ENCODE data around the gene AGFG2.
A peak's percentile ranks its signal among the peaks of the same experiment; 100 is the strongest.

Gene AGFG2

GRCh38 chr7:100584683-100585510 lies 45.9 kb downstream of the AGFG2 start:
- peaks cover 10% of the 10 kb centered on the region; the same call in 1 of the 2 replicates for H3K36me3 ChIP-seq (replicated peaks)
- no peaks in the 10 kb centered on the region for H3K27me3 ChIP-seq (ENCODE audit: low read depth)
- H3K9me3 ChIP-seq: no peaks in the 10 kb centered on the region
- in situ Hi-C loops (cut with MboI; ENCODE audit: low sequenced_read_pairs): no loop called here
- DNase-seq (ENCODE audit: low spot score in 2 of 2): peak in 1 of 2 experiments; percentile 54
- peak overlapping the region; percentile 76 for H3K4me3 ChIP-seq
- peaks cover 4% of the 10 kb centered on the region for H3K4me1 ChIP-seq

- Histone ChIP-seq H3K4me3 (peak within 1 kb of the TSS; percentile 76), H3K9me3 (no peaks in the 10 kb centered on the region), H3K4me1 (peaks cover 4% of the 10 kb centered on the region), H3K27me3 (ENCODE audit: low read depth) (no peaks in the 10 kb centered on the region), H3K36me3 (replicated peaks) (peaks cover 8% of the 10 kb centered on the region; the same call in 1 of the 2 replicates)
- peak in 1 of 2 experiments; percentile 64 for DNase-seq (ENCODE audit: low spot score in 2 of 2)
- in situ Hi-C loops (cut with MboI; ENCODE audit: low sequenced_read_pairs): no loop called here
Measured at GRCh38 chr7:100585511-100586265, 46.7 kb downstream of the AGFG2 start, which contains the start of gene LRCH4. Gene LRCH4 (minus strand): TSS chr7:100586129. CDS start chr7:100586100, 29 bp downstream.

GRCh38 chr7:100586266-100587025 lies 47.4 kb downstream of the AGFG2 start, which contains the start of gene FBXO24:
Gene FBXO24 (plus strand): TSS chr7:100586328. CDS start chr7:100586626, 298 bp downstream.
- Histone ChIP-seq H3K27me3 (ENCODE audit: low read depth) (no peaks in the 10 kb centered on the region), H3K36me3 (replicated peaks) (peaks cover 2% of the 10 kb centered on the region; the same call in 1 of the 2 replicates), H3K9me3 (no peaks in the 10 kb centered on the region), H3K4me3 (peak within 1 kb of the TSS; percentile 76), H3K4me1 (peaks cover 4% of the 10 kb centered on the region)
- DNase-seq (ENCODE audit: low spot score in 2 of 2): peak; percentile 99 to 100
- in situ Hi-C loops (cut with MboI; ENCODE audit: low sequenced_read_pairs): no loop called here

- H3K27me3 ChIP-seq (ENCODE audit: low read depth): no peaks in the 10 kb centered on the region
- peak; percentile 28 to 50 for DNase-seq (ENCODE audit: low spot score in 2 of 2)
- no peaks in the 10 kb centered on the region for H3K36me3 ChIP-seq (replicated peaks)
- peaks cover 4% of the 10 kb centered on the region for H3K4me1 ChIP-seq
- H3K4me3 ChIP-seq: no peak overlapping the region
- in situ Hi-C loops (cut with MboI; ENCODE audit: low sequenced_read_pairs): no loop called here
- no peaks in the 10 kb centered on the region for H3K9me3 ChIP-seq
Measured at GRCh38 chr7:100588438-100588837, 49.4 kb downstream of the AGFG2 start.

GRCh38 chr7:100589341-100589947 lies 50.4 kb downstream of the AGFG2 start:
- H3K4me1 ChIP-seq: peaks cover 4% of the 10 kb centered on the region
- in situ Hi-C loops (cut with MboI; ENCODE audit: low sequenced_read_pairs): no loop called here
- H3K36me3 ChIP-seq (replicated peaks): no peaks in the 10 kb centered on the region
- no peaks in the 10 kb centered on the region for H3K9me3 ChIP-seq
- DNase-seq (ENCODE audit: low spot score in 2 of 2): no peak
- H3K4me3 ChIP-seq: no peak overlapping the region
- H3K27me3 ChIP-seq (ENCODE audit: low read depth): no peaks in the 10 kb centered on the region

- in situ Hi-C loops (cut with MboI; ENCODE audit: low sequenced_read_pairs): no loop called here
- H3K36me3 ChIP-seq (replicated peaks): no peaks in the 10 kb centered on the region
- H3K9me3 ChIP-seq: no peaks in the 10 kb centered on the region
- H3K27me3 ChIP-seq (ENCODE audit: low read depth): no peaks in the 10 kb centered on the region
- no peak for DNase-seq (ENCODE audit: low spot score in 2 of 2)
- no peak overlapping the region for H3K4me3 ChIP-seq
- no peaks in the 10 kb centered on the region for H3K4me1 ChIP-seq
Measured at GRCh38 chr7:100590077-100590737, 51.2 kb downstream of the AGFG2 start.

GRCh38 chr7:100591596-100591995 lies 52.6 kb downstream of the AGFG2 start:
- H3K9me3 ChIP-seq: no peaks in the 10 kb centered on the region
- H3K27me3 ChIP-seq (ENCODE audit: low read depth): no peaks in the 10 kb centered on the region
- DNase-seq (ENCODE audit: low spot score in 2 of 2): no peak
- H3K4me3 ChIP-seq: no peak overlapping the region
- H3K36me3 ChIP-seq (replicated peaks): no peaks in the 10 kb centered on the region
- in situ Hi-C loops (cut with MboI; ENCODE audit: low sequenced_read_pairs): no loop called here
- no peaks in the 10 kb centered on the region for H3K4me1 ChIP-seq

- Histone ChIP-seq H3K36me3 (replicated peaks) (no peaks in the 10 kb centered on the region), H3K4me1 (no peaks in the 10 kb centered on the region), H3K9me3 (no peaks in the 10 kb centered on the region), H3K27me3 (ENCODE audit: low read depth) (no peaks in the 10 kb centered on the region), H3K4me3 (no peak overlapping the region)
- in situ Hi-C loops (cut with MboI; ENCODE audit: low sequenced_read_pairs): no loop called here
- no peak for DNase-seq (ENCODE audit: low spot score in 2 of 2)
Measured at GRCh38 chr7:100595188-100595587, 56.2 kb downstream of the AGFG2 start.

- in situ Hi-C loops (cut with MboI; ENCODE audit: low sequenced_read_pairs): no loop called here
- Histone ChIP-seq H3K9me3 (no peaks in the 10 kb centered on the region), H3K36me3 (replicated peaks) (no peaks in the 10 kb centered on the region), H3K27me3 (ENCODE audit: low read depth) (no peaks in the 10 kb centered on the region), H3K4me1 (peaks cover 3% of the 10 kb centered on the region; the same call in 1 of the 2 replicates), H3K4me3 (no peak overlapping the region)
- no peak for DNase-seq (ENCODE audit: low spot score in 2 of 2)
Measured at GRCh38 chr7:100598425-100598824, 59.4 kb downstream of the AGFG2 start.

- Histone ChIP-seq H3K36me3 (replicated peaks) (no peaks in the 10 kb centered on the region), H3K4me3 (no peak overlapping the region), H3K27me3 (ENCODE audit: low read depth) (no peaks in the 10 kb centered on the region), H3K9me3 (no peaks in the 10 kb centered on the region), H3K4me1 (peaks cover 7% of the 10 kb centered on the region)
- in situ Hi-C loops (cut with MboI; ENCODE audit: low sequenced_read_pairs): no loop called here
- no peak for DNase-seq (ENCODE audit: low spot score in 2 of 2)
Measured at GRCh38 chr7:100599911-100600729, 61.1 kb downstream of the AGFG2 start.

- Histone ChIP-seq H3K4me3 (no peak overlapping the region), H3K27me3 (ENCODE audit: low read depth) (no peaks in the 10 kb centered on the region), H3K4me1 (peaks cover 7% of the 10 kb centered on the region), H3K36me3 (replicated peaks) (no peaks in the 10 kb centered on the region), H3K9me3 (no peaks in the 10 kb centered on the region)
- DNase-seq (ENCODE audit: low spot score in 2 of 2): no peak
- in situ Hi-C loops (cut with MboI; ENCODE audit: low sequenced_read_pairs): no loop called here
Measured at GRCh38 chr7:100600730-100601038, 61.7 kb downstream of the AGFG2 start.

All from HAP-1 (cell line).